PC-3 (cell line): ENCODE measurements around the gene TAF13.

ENCODE experiments used
- EZH2 ChIP-seq: fragments of 300-600 bp; sonication (generic); IDR thresholded peaks from one replicate; pipeline ENCODE4 v1.6.1; 2017; ENCODE audit warnings: antibody characterized with exemption, mild to moderate bottlenecking, low read length; ENCODE audit not compliant: unreplicated experiment
- EZH2phosphoT487 ChIP-seq: fragments of 300-600 bp; sonication (generic); IDR thresholded peaks from 2 replicates; pipeline ENCODE4 v1.6.1; 2018; ENCODE audit warnings: mild to moderate bottlenecking, antibody characterized with exemption, low read length, borderline replicate concordance
- TF ChIP-seq, protein P1 (sequence below): fragments of 300-600 bp; sonication (generic); conservative IDR thresholded peaks from 2 replicates; pipeline ENCODE4 v1.5.1; 2017; ENCODE audit warnings: antibody characterized with exemption, low read depth, mild to moderate bottlenecking, low read length

DNA sequence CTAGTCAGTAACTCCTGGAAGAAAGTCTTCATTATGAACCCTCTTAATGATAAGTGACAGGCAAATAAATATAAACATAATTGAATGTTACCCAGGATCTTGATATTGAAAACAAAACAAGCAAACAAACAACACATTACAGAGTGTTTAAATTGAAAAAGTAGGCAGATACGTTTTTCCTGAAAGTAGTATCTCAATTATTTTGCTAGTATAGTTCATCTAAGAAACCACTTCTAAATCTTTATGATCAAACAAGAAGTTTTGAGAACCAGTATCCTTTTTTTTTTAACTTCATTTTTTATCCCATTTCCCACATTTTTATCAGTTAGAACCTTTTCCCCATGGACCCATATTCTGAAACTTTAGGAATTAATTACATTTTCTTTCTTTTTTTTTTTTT lies 30.2 kb downstream of the TAF13 start:
- TF ChIP-seq, protein P1, sequence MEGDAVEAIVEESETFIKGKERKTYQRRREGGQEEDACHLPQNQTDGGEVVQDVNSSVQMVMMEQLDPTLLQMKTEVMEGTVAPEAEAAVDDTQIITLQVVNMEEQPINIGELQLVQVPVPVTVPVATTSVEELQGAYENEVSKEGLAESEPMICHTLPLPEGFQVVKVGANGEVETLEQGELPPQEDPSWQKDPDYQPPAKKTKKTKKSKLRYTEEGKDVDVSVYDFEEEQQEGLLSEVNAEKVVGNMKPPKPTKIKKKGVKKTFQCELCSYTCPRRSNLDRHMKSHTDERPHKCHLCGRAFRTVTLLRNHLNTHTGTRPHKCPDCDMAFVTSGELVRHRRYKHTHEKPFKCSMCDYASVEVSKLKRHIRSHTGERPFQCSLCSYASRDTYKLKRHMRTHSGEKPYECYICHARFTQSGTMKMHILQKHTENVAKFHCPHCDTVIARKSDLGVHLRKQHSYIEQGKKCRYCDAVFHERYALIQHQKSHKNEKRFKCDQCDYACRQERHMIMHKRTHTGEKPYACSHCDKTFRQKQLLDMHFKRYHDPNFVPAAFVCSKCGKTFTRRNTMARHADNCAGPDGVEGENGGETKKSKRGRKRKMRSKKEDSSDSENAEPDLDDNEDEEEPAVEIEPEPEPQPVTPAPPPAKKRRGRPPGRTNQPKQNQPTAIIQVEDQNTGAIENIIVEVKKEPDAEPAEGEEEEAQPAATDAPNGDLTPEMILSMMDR: no peak
- TF ChIP-seq EZH2: no peak
- TF ChIP-seq EZH2phosphoT487: no peak
